GM19372 (cell line): ENCODE data around the gene RNASET2.
A peak's percentile ranks its signal among the peaks of the same experiment; 100 is the strongest.

Source experiments
- ATAC-seq: cut with Tn5 transposase; IDR thresholded peaks from one replicate; pipeline ENCODE4 v1.9.1; 2021; ENCODE audit warnings: mild to moderate bottlenecking, low read depth, moderate library complexity; ENCODE audit not compliant: unreplicated experiment

Gene RNASET2

GRCh38 chr6:166956444-166957086, at the start of gene RNASET2:
RNASET2 (minus strand) TSS chr6:166956550; CDS start chr6:166956182, 368 bp downstream.
- ATAC-seq, result peak; percentile 61

- ATAC-seq, result no peak
Measured at GRCh38 chr6:167005350-167006159, 49.2 kb upstream of the RNASET2 start.

GRCh38 chr6:167000759-167001158, 44.4 kb upstream of the RNASET2 start:
- ATAC-seq, result no peak

- ATAC-seq, result no peak
Measured at GRCh38 chr6:166999884-167000253, 43.5 kb upstream of the RNASET2 start.

- ATAC-seq, result peak; percentile 87
Measured at GRCh38 chr6:166999145-166999883, 43.0 kb upstream of the RNASET2 start, which contains the start of gene CEP43. CEP43 (plus strand) TSS chr6:166999397; CDS start chr6:166999413, 16 bp downstream.

GRCh38 chr6:166998256-166999144, 42.1 kb upstream of the RNASET2 start:
- ATAC-seq, result peak; percentile 6

GRCh38 chr6:166997768-166998255, 41.5 kb upstream of the RNASET2 start:
- ATAC-seq, result no peak

- ATAC-seq, result no peak
Measured at GRCh38 chr6:166997348-166997747, 41.0 kb upstream of the RNASET2 start.

GRCh38 chr6:166996406-166996805, 40.1 kb upstream of the RNASET2 start:
- no peak for ATAC-seq

GRCh38 chr6:166989427-166990032, 33.2 kb upstream of the RNASET2 start:
- peak; percentile 69 for ATAC-seq

GRCh38 chr6:166988674-166989201, 32.4 kb upstream of the RNASET2 start:
- ATAC-seq, result no peak

GRCh38 chr6:166987930-166988329, 31.6 kb upstream of the RNASET2 start:
- no peak for ATAC-seq

GRCh38 chr6:166987448-166987847, 31.1 kb upstream of the RNASET2 start:
- ATAC-seq, result no peak

GRCh38 chr6:166980738-166981137, 24.4 kb upstream of the RNASET2 start:
- ATAC-seq, result no peak

GRCh38 chr6:166977621-166978525, 21.5 kb upstream of the RNASET2 start:
- no peak for ATAC-seq

GRCh38 chr6:166976636-166977035, 20.3 kb upstream of the RNASET2 start:
- no peak for ATAC-seq

- ATAC-seq, result no peak
Measured at GRCh38 chr6:166972101-166972500, 15.8 kb upstream of the RNASET2 start.

- ATAC-seq, result no peak
Measured at GRCh38 chr6:166971271-166971670, 14.9 kb upstream of the RNASET2 start.
